ENCODE data around the gene PRKCA.

The PRKCA gene

GRCh38 chr17:66387392-66387981, 85.1 kb downstream of the PRKCA start:
- no peaks in the 10 kb centered on the region for H4K20me1 ChIP-seq (ENCODE audit: insufficient read depth, low read length, poor library complexity, severe bottlenecking)
- TF ChIP-seq EZH2phosphoT487 (IDR thresholded peaks at IDR 0.05; ENCODE audit: borderline replicate concordance) (no peak), CTCF (conservative IDR thresholded peaks at IDR 0.05; ENCODE audit: low read length) (no peak)
- H3F3A ChIP-seq (ENCODE audit: low read depth) = no peaks in the 10 kb centered on the region
- no peak overlapping the region for H3K4me2 ChIP-seq (ENCODE audit: low read depth, low read length, poor library complexity, severe bottlenecking)
- H3K27me3 ChIP-seq (ENCODE audit: insufficient read depth, low read length, poor library complexity, severe bottlenecking) = peaks cover 12% of the 10 kb centered on the region
- no peak overlapping the region for H3K4me3 ChIP-seq (ENCODE audit: low read length, poor library complexity, severe bottlenecking)
- H3K9ac ChIP-seq (ENCODE audit: low read depth, low read length, poor library complexity, severe bottlenecking) = no peak overlapping the region
- no peak overlapping the region for H2AFZ ChIP-seq (ENCODE audit: low read length)
- H3K36me3 ChIP-seq (ENCODE audit: insufficient read depth, low read length) = no peaks in the 10 kb centered on the region
- H3K9me3 ChIP-seq (ENCODE audit: insufficient read depth, low read depth, low read length) = no peaks in the 10 kb centered on the region
- H3K4me1 ChIP-seq (ENCODE audit: insufficient read depth, low read length, poor library complexity, severe bottlenecking) = peaks cover 5% of the 10 kb centered on the region
- no peaks in the 10 kb centered on the region for H3K79me2 ChIP-seq (ENCODE audit: insufficient read depth, low read length)
- no peaks in the 10 kb centered on the region for H3K9me2 ChIP-seq (replicated peaks; ENCODE audit: low read depth, low read length)

- Histone ChIP-seq H3K4me2 (ENCODE audit: low read depth, low read length, poor library complexity, severe bottlenecking) (peak overlapping the region; percentile 33), H3K4me3 (ENCODE audit: low read length, poor library complexity, severe bottlenecking) (no peak overlapping the region), H3K9me2 (replicated peaks; ENCODE audit: low read depth, low read length) (no peaks in the 10 kb centered on the region), H3K9me3 (ENCODE audit: insufficient read depth, low read depth, low read length) (no peaks in the 10 kb centered on the region), H3K36me3 (ENCODE audit: insufficient read depth, low read length) (no peaks in the 10 kb centered on the region), H2AFZ (ENCODE audit: low read length) (no peak overlapping the region), H3K4me1 (ENCODE audit: insufficient read depth, low read length, poor library complexity, severe bottlenecking) (peaks cover 10% of the 10 kb centered on the region), H3K27me3 (ENCODE audit: insufficient read depth, low read length, poor library complexity, severe bottlenecking) (peaks cover 23% of the 10 kb centered on the region), H3K79me2 (ENCODE audit: insufficient read depth, low read length) (no peaks in the 10 kb centered on the region), H4K20me1 (ENCODE audit: insufficient read depth, low read length, poor library complexity, severe bottlenecking) (peaks cover 4% of the 10 kb centered on the region), H3F3A (ENCODE audit: low read depth) (no peaks in the 10 kb centered on the region), H3K9ac (ENCODE audit: low read depth, low read length, poor library complexity, severe bottlenecking) (no peak overlapping the region)
- no peak for TF ChIP-seq EZH2phosphoT487 (IDR thresholded peaks at IDR 0.05; ENCODE audit: borderline replicate concordance)
- no peak for TF ChIP-seq CTCF (conservative IDR thresholded peaks at IDR 0.05; ENCODE audit: low read length)
Observed at GRCh38 chr17:66392783-66393437, 90.5 kb downstream of the PRKCA start.

GRCh38 chr17:66395961-66396360, 93.5 kb downstream of the PRKCA start:
- no peak overlapping the region for H3K9ac ChIP-seq (ENCODE audit: low read depth, low read length, poor library complexity, severe bottlenecking)
- H4K20me1 ChIP-seq (ENCODE audit: insufficient read depth, low read length, poor library complexity, severe bottlenecking) = peaks cover 4% of the 10 kb centered on the region
- no peaks in the 10 kb centered on the region for H3K9me3 ChIP-seq (ENCODE audit: insufficient read depth, low read depth, low read length)
- peaks cover 16% of the 10 kb centered on the region for H3K27me3 ChIP-seq (ENCODE audit: insufficient read depth, low read length, poor library complexity, severe bottlenecking)
- peaks cover 10% of the 10 kb centered on the region for H3K4me1 ChIP-seq (ENCODE audit: insufficient read depth, low read length, poor library complexity, severe bottlenecking)
- TF ChIP-seq EZH2phosphoT487 (IDR thresholded peaks at IDR 0.05; ENCODE audit: borderline replicate concordance) (no peak), CTCF (conservative IDR thresholded peaks at IDR 0.05; ENCODE audit: low read length) (no peak)
- H3K79me2 ChIP-seq (ENCODE audit: insufficient read depth, low read length) = no peaks in the 10 kb centered on the region
- no peaks in the 10 kb centered on the region for H3K36me3 ChIP-seq (ENCODE audit: insufficient read depth, low read length)
- H2AFZ ChIP-seq (ENCODE audit: low read length) = no peak overlapping the region
- no peaks in the 10 kb centered on the region for H3F3A ChIP-seq (ENCODE audit: low read depth)
- H3K9me2 ChIP-seq (replicated peaks; ENCODE audit: low read depth, low read length) = no peaks in the 10 kb centered on the region
- no peak overlapping the region for H3K4me2 ChIP-seq (ENCODE audit: low read depth, low read length, poor library complexity, severe bottlenecking)
- H3K4me3 ChIP-seq (ENCODE audit: low read length, poor library complexity, severe bottlenecking) = no peak overlapping the region
